HG02588 (cell line): ENCODE results near the gene CHDH.

Experiments
- ATAC-seq: cut with Tn5 transposase; IDR thresholded peaks from one replicate; pipeline ENCODE4 v1.9.1; 2021; ENCODE audit warnings: mild to moderate bottlenecking, moderate library complexity; ENCODE audit not compliant: unreplicated experiment

The CHDH gene

DNA sequence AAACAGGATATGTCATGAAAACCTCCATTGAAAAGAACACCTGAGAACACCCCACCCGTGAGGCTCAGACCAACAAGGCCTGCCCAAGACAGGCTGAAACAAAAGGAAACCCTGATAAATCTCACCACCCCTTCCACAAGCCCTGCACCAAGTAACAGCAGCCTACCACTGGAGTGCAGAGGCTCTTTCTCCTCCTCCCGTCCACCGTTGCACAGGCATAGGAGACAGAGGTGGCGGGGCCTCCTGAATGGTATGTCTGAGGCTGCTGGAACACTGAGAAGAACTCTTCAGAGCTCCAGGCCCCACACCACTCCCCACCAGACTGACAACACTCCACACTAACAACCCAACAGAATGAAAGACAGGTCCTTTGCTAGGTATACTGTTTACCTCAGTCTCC is 21.4 kb downstream of the CHDH start:
- no peak for ATAC-seq

DNA sequence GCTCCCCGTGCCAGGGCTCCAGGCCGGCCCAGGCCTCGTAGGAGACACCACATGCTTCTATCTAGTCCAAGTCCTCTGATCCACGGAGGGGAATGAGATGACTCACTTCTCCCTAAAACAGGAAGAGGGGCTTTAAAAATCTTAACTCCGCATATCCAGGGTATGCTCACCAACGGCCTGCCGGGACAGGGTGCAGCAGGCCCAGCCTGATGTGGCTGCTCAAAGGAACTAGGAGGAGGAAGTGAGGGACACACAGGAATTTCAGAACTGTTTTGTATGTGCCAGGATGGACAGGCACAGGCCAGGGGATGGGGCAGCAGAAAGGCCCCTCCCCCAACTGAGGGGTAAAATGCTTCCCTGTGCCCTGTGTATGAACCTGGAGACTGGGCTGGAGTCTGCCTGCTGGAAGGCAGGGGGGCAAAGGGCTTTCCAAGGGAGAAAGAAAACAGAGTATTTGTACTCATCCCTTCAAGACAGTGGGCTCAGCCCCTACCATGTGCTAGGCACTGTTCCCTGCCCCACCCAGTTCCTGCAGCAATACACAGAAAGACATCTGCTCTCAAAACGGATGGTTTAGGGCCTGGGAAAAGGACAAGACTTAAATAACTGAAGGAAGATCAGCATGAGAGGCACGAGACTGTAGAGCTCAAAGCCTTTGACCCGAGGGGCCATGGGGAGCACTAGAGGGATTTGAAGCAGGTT is 22.1 kb downstream of the CHDH start:
- ATAC-seq, result no peak

DNA sequence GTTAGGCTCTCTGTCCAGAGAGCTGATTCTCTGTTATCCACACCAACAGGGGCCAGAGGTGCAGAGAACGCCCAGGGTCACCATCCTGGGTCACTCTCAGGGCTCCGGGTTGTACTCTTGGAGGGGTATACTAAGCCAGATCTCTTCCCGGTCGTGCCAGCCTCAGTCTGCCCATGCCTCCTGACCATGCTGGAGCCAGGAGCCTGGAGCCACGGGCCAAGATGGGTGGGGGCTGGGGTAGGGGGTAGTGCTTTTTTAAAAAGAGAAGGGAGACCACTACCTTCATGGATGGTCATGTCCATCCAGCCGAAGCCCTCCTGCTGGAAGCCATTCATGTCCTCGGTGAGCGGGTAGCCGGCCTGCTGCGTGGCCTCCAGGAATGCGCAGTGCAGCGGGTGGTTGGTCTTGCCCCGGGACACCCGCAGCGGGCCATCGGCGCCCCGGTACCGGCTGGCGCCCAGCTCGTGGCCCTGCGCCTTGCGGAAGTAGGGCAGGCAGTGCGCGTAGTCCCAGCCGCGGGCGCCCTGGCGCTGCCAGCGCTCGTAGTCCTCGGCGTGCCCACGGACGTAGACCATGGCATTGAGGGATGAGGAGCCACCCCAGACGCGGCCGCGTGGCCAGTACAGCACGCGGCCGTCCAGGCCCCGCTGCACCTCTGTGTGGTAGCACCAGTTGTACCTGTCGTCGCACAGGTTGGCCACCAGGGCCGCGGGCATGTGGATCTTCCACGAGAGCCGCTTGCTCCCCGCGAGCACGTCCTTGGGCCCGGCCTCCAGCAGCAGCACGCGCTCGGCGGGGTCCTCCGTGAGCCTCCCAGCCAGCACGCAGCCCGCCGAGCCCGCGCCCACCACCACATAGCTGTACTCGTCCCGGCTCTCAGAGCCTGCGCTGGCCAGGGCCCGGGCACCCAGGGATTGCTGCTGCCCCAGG is 22.9 kb downstream of the CHDH start:
- ATAC-seq, result no peak

- ATAC-seq, result no peak
Measured at GRCh38 chr3:53822331-53822741, 23.9 kb downstream of the CHDH start.

- no peak for ATAC-seq
Measured at GRCh38 chr3:53821631-53822121, 24.5 kb downstream of the CHDH start.

- ATAC-seq, result no peak
Measured at GRCh38 chr3:53820756-53821580, 25.3 kb downstream of the CHDH start.

DNA sequence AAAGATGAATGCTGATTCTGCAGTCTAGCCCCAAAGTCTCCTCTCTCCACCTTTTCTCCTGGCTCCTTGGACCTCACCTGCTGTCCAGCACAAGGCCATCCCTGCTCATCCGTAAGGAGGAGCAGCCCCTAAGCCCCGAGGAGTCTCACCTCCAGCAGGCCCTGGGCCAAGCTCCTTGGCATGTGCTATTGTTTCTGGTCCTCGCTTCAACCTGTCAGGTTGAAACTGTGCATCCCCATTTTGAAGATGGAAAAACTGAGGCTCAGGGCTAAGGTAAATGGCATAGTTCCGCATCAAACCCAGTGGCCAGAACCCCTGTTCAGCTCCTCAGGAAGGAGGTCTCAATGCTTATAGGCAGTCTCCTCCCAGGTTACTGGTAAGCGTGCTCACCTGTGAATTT is 26.1 kb downstream of the CHDH start:
- ATAC-seq, result no peak

GRCh38 chr3:53819163-53819868 is 26.9 kb downstream of the CHDH start:
- ATAC-seq, result no peak

DNA sequence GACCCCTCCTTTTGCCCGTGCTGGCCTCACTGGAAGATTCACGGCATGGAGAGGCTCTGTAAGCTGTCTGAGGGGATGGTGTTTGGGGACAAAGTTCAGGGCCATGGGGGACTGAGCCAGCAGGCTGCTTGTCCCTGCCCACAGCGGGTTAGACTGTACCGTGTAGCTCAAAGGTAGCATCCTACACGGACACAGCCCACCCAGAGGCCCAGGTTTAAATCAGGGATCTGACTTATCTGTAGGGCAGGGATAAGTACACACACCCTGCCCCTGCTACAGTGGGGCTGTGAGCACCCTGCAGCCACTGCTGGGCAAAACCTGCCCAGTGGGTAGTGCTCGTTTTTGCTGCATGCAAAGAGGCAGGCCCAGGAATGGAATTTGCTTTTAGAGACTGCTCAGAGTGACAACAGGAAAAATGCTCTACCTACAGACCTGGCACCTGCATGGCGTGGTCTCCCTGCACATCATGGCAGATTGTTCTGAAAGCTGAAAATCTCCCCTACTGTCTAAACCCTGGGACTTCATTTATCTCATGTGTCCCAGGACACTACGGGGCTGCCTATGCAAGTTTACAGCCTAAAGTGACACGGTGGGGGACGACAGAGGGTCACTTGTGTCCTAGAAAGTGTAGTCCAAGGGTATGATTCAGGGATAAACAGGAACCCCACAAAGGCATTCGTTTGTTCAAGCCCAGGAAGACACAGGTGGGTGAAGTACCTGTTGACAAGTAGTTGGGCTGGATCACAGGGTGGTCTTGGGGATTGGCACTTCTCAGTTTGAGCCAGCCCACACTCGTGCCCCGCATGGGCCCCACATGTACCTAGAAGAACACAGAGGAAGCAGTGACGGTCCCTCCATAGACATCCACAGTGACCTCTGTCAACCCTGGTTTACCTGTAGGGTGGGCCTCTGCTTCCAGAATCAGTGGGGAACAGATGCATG is 27.7 kb downstream of the CHDH start:
- no peak for ATAC-seq

DNA sequence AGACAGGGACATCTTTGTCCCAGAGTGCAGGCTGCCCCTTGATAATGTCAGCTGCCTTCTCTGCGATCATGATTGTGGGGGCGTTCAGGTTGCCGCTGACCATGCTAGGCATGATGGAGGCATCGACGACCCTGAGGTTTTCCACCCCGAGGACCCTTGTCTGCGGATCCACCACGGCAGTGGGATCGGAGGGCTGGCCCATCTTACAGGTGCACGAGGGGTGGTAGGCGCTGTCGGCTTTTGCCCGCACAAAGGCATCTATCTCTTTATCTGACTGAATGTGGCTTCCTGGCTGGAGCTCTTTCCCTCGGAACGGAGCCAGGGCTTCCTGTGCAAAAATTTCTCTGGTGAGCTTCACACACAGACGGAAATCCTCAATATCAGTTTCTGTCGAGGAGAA is 28.4 kb downstream of the CHDH start:
- ATAC-seq, result no peak

- no peak for ATAC-seq
Measured at GRCh38 chr3:53817211-53817610, 29.0 kb downstream of the CHDH start.

DNA sequence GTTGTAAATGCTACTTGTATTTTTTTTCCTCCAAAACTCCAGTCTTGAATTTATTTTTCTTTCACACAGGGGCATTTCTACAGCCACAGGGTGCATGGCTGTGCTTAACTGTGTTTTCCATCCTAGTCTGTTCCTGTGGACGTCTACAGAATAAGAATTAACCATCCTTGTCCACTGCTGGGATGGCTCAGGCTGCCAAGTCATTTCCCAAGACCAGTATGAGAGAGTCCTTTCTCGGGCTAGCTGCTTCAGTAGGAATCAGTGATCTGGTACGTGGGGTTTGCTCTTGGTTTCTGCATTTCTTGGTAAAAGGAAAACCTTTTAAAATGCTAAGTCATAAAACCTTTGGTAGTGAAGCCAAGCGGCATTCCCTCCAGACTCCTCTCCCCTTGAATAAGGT is 29.8 kb downstream of the CHDH start:
- no peak for ATAC-seq

- no peak for ATAC-seq
Measured at GRCh38 chr3:53815651-53816050, 30.6 kb downstream of the CHDH start.

DNA sequence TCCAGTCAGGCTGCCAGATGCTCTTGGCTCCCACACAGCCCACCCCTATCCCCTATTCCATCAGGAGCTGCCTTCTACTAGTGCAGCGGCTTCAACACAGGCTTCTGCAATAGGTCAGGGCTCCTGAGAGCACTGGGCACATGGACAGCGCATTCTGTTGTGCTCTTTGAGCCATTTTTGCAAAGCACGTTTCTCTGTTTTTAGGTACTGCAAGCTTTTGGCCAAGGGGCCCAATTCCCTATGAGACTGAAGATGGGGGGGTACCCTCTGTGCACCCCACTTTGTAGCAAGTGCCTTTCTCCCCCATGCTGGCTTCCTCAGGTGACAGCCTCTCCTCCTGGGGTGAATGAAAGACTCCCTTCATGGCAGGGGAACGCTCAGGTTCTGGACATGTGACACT is 31.2 kb downstream of the CHDH start:
- ATAC-seq, result no peak

- ATAC-seq, result no peak
Measured at GRCh38 chr3:53813876-53814275, 32.3 kb downstream of the CHDH start.

DNA sequence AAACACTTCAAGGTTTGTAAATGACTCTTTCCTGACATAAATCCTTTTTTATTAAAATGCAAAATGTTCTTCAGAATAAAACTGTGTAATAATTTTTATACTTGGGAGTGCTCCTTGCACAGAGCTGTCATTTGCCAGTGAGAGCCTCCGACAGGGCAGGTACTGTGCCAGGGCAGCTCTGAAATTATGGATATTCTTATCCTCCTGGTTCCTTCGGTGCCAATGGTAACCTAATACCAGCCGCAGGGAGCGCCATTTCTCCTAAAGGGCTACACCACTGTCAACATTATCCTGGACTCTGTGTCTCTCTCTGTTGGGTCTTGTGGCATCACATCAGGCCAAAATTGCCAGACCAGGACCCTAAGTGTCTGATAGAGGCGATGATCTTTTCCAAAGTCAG is 33.0 kb downstream of the CHDH start:
- no peak for ATAC-seq

- ATAC-seq, result no peak
Measured at GRCh38 chr3:53812434-53812833, 33.8 kb downstream of the CHDH start.

- ATAC-seq, result no peak
Measured at GRCh38 chr3:53811143-53811927, 34.9 kb downstream of the CHDH start.
